Endodermal cell (in vitro differentiated cells): Measurements from ENCODE around the gene SRPX2. TPM values are rescaled to one million over a fixed set of nuclear protein-coding genes. Genes with fewer than 3 reads are reported as not detected.

ENCODE experiments used
- DNase-seq: peaks from one replicate; pipeline ENCODE4 v3.0.0-alpha.2; 2017
- H3K27ac ChIP-seq: 2 replicates; pipeline ENCODE4 v1.5.1; 2013; ENCODE audit warnings: mild to moderate bottlenecking, low read depth, low read length, moderate library complexity
- H3K27me3 ChIP-seq: 2 replicates; pipeline ENCODE4 v1.6.1; 2013; ENCODE audit warnings: mild to moderate bottlenecking, low read length, moderate library complexity; ENCODE audit not compliant: insufficient read depth, control insufficient read depth, poor library complexity, severe bottlenecking
- H3K36me3 ChIP-seq: 2 replicates; pipeline ENCODE4 v1.7.0; 2013; ENCODE audit warnings: mild to moderate bottlenecking, low read length, moderate library complexity; ENCODE audit not compliant: control insufficient read depth, insufficient read depth
- H3K4me1 ChIP-seq: one replicate; pipeline ENCODE4 v1.7.0; 2013; ENCODE audit warnings: low read length; ENCODE audit not compliant: control insufficient read depth, insufficient read depth
- H3K4me3 ChIP-seq: 2 replicates; pipeline ENCODE4 v1.5.1; 2013; ENCODE audit warnings: mild to moderate bottlenecking, low read length, moderate library complexity
- H3K9ac ChIP-seq: 2 replicates; pipeline ENCODE4 v1.6.1; 2013; ENCODE audit warnings: mild to moderate bottlenecking, low read length, moderate library complexity; ENCODE audit not compliant: poor library complexity, severe bottlenecking; ENCODE audit errors: extremely low read depth
- H3K9me3 ChIP-seq: 2 replicates; pipeline ENCODE4 v1.6.1; 2013; ENCODE audit warnings: mild to moderate bottlenecking, low read length, moderate library complexity; ENCODE audit not compliant: control insufficient read depth
- H3K27ac Mint-ChIP-seq: 2 replicates; pipeline ENCODE4 v1.8.0; 2020; ENCODE audit warnings: mixed read lengths
- H3K27me3 Mint-ChIP-seq: 2 replicates; pipeline ENCODE4 v1.8.0; 2021; ENCODE audit warnings: mild to moderate bottlenecking, mixed read lengths; ENCODE audit not compliant: insufficient read depth
- H3K36me3 Mint-ChIP-seq: 2 replicates; pipeline ENCODE4 v1.8.0; 2020; ENCODE audit warnings: low read depth, mixed read lengths
- H3K4me1 Mint-ChIP-seq: 2 replicates; pipeline ENCODE4 v1.8.0; 2020; ENCODE audit warnings: mixed read lengths
- H3K4me3 Mint-ChIP-seq: 2 replicates; pipeline ENCODE4 v1.8.0; 2020; ENCODE audit warnings: mild to moderate bottlenecking, moderate library complexity, mixed read lengths
- H3K9me3 Mint-ChIP-seq: 2 replicates; pipeline ENCODE4 v1.8.0; 2020; ENCODE audit warnings: mild to moderate bottlenecking, mixed read lengths
- CTCF ChIP-seq: fragments of 200-600 bp; sonication (generic); conservative IDR thresholded peaks from 2 replicates; pipeline ENCODE4 v1.5.0; 2021; ENCODE audit warnings: antibody characterized with exemption, mild to moderate bottlenecking
- WGBS, 2 experiments: methylation state at CpG; one replicate each; pipeline versions ENCODE4 v1.1.5 to v1.1.7; 2013; ENCODE audit warnings: missing lambda C conversion rate in 2 of 2, mixed read lengths in 1 of 2; ENCODE audit not compliant: insufficient coverage in 1 of 2, insufficient read length in 1 of 2; 5-methylcytosine and 5-hydroxymethylcytosine counted together
- total RNA-seq, 2 donors: library from RNA; stranded (reverse); fragmentation: NEBNext Ultra II Directional in 1 of 2; extraction: Animal tissue kit (Norgen Biotek cat#: 25700) in 1 of 2; gene quantifications; 2 replicates in 1 of 2; 3 replicates in 1 of 2; pipeline ENCODE4 v1.2.1, GENCODE V29; 2021

SRPX2 gene
- total RNA-seq, 2 donors from 2014 or later: 0.44 TPM; not detected in 1

- H3K9me3 Mint-ChIP-seq: peaks cover 2% of the 10 kb centered on the region
- no peaks in the 10 kb centered on the region for H3K36me3 Mint-ChIP-seq
- no peak for DNase-seq
- H3K27me3 Mint-ChIP-seq: peaks cover 5% of the 10 kb centered on the region
- 77% methylated on average over 2 of the region's 2 CpGs; no CpG with 5 or more reads in 1 of the 2 experiments for WGBS, 2 experiments
- Histone ChIP-seq H3K4me3 (no peak overlapping the region), H3K4me1 (no peaks in the 10 kb centered on the region), H3K27ac (no peak overlapping the region), H3K36me3 (no peaks in the 10 kb centered on the region), H3K9ac (no peak overlapping the region), H3K9me3 (no peaks in the 10 kb centered on the region), H3K27me3 (no peaks in the 10 kb centered on the region)
- H3K27ac Mint-ChIP-seq: peak overlapping the region; percentile 30
- H3K4me3 Mint-ChIP-seq: no peak overlapping the region
- H3K4me1 Mint-ChIP-seq: peaks cover 16% of the 10 kb centered on the region
- TF ChIP-seq CTCF: no peak
Observed at GRCh38 chrX:100647739-100648138, 3.7 kb downstream of the SRPX2 start.

- WGBS, 2 experiments: 57 to 62% methylated on average over 1 to 3 of the region's 8 CpGs
- Histone ChIP-seq H3K4me3 (no peak overlapping the region), H3K9ac (no peak overlapping the region), H3K27me3 (no peaks in the 10 kb centered on the region), H3K36me3 (no peaks in the 10 kb centered on the region), H3K4me1 (no peaks in the 10 kb centered on the region), H3K9me3 (no peaks in the 10 kb centered on the region), H3K27ac (no peak overlapping the region)
- Mint-ChIP-seq H3K4me3 (peak overlapping the region; percentile 4), H3K27me3 (peaks cover 5% of the 10 kb centered on the region), H3K4me1 (peaks cover 16% of the 10 kb centered on the region), H3K27ac (peak overlapping the region; percentile 79), H3K9me3 (peaks cover 2% of the 10 kb centered on the region), H3K36me3 (no peaks in the 10 kb centered on the region)
- TF ChIP-seq CTCF: no peak
- DNase-seq: peak; percentile 55
Observed at GRCh38 chrX:100648458-100649417, 4.7 kb downstream of the SRPX2 start.

- H3K27me3 ChIP-seq: no peaks in the 10 kb centered on the region
- Mint-ChIP-seq H3K4me1 (peaks cover 22% of the 10 kb centered on the region), H3K27me3 (peaks cover 2% of the 10 kb centered on the region), H3K27ac (peak overlapping the region; percentile 79), H3K4me3 (peak overlapping the region; percentile 4), H3K36me3 (no peaks in the 10 kb centered on the region), H3K9me3 (no peaks in the 10 kb centered on the region)
- no peak overlapping the region for H3K9ac ChIP-seq
- no peaks in the 10 kb centered on the region for H3K4me1 ChIP-seq
- WGBS, 2 experiments: 60 to 79% methylated on average over 1 to 12 of the region's 12 CpGs
- no peak overlapping the region for H3K4me3 ChIP-seq
- no peak overlapping the region for H3K27ac ChIP-seq
- peak; percentile 58 for DNase-seq
- H3K9me3 ChIP-seq: no peaks in the 10 kb centered on the region
- H3K36me3 ChIP-seq: no peaks in the 10 kb centered on the region
- TF ChIP-seq CTCF: no peak
Observed at GRCh38 chrX:100649550-100650356, 5.8 kb downstream of the SRPX2 start.
